GM18867 (cell line): ENCODE results near the gene CHD6.

Source experiments
- ATAC-seq: cut with Tn5 transposase; IDR thresholded peaks from one replicate; pipeline ENCODE4 v1.9.1; 2021; ENCODE audit warnings: mild to moderate bottlenecking, moderate library complexity; ENCODE audit not compliant: unreplicated experiment

The CHD6 gene

DNA sequence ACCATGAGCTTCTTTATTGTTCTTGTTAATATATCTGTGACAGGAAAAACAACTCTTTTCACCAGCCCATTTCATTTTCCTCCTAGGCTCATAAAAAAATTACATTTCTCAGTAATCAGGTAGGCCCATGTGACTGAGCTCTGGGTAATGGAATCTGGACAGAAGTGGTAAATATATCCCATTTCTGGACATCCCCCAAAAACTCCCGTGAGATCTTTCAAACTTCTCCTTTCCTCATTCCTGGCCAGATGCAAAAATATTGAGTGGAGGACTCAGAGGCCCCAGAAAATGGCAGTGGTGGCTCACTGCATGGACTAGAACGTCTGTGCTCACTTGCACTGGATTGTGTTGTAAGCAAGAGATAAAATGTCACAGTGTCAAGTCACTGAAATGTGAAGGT is 3.8 kb upstream of the CHD6 start:
- no peak for ATAC-seq

DNA sequence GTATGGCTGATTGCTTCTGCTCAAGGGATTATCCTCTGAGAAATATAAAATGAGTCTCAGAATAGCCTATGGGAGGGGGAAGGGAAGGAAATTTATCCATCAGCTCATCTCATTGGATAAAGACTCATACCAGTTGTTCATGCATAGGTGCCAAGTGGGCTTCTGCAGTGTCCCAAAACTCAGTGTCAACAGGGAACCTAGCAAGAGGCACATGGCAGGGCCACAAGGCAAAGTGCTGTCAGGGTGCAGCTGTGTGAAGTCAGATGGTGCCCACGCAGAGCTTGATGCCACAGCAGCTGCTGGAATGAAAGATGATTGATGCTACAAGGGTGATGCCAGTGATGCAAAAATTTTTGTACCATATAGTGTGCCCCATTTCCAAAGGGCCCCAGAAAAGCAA is 3.2 kb upstream of the CHD6 start:
- no peak for ATAC-seq

DNA sequence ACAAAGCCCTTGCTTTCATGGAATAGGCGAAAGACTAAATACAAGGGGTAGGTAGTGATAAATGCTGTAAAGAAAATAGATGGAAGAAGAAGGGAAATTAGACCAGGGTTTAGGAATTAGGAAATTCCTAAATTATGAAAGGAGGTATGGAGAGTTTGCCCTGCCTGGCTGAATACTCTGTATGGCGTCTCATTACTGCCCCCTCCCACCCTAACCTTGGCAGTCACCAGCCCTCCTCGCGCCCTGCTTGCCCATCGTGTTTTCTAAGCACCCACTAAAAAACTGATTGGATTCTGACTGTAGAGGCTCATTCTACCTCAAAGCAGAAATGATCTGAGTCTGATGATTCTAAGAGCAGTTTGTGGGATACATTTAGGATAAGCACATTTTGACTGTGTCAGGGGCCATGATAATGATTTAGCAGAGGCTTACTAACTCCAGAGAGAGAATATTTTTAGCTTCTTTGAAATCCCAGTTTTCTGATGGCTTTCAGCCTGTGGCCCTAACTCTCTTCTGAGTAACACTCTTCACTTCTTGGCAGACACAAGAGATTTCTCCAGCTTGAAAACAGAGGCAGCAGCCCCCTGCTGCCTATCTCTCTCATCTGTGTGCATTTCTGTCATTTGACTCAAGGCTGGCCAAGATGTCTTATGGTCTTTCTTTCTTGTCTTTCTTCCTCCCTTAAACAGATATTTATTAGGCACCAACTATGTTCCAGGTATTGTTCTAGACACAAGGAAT is 1.4 kb upstream of the CHD6 start:
- no peak for ATAC-seq

DNA sequence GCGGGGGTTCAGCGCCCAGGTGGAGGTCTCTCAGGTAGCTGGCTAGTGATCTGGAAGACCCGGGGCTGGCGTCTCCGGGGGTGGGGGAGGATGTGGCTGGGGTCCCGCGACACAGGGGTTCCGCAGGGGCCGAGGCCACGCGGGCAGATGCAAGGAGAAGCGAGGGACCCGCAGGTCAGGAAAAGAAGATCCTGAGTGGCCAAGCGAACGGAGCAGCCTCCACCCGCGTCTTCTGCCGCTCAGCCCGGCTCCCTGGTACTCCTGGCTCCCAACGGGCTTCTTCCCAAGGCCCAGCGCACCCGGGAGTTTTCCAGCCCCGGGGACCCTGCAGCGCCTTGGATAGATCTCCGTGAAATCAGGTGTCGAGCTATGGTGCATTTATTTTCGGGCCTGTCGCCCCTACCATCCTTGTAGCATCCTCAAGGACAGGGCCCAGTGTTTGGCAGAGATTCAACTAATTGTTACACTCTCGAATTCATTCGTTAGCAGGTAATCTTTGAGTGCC is 682 bp upstream of the CHD6 start:
- ATAC-seq = no peak

DNA sequence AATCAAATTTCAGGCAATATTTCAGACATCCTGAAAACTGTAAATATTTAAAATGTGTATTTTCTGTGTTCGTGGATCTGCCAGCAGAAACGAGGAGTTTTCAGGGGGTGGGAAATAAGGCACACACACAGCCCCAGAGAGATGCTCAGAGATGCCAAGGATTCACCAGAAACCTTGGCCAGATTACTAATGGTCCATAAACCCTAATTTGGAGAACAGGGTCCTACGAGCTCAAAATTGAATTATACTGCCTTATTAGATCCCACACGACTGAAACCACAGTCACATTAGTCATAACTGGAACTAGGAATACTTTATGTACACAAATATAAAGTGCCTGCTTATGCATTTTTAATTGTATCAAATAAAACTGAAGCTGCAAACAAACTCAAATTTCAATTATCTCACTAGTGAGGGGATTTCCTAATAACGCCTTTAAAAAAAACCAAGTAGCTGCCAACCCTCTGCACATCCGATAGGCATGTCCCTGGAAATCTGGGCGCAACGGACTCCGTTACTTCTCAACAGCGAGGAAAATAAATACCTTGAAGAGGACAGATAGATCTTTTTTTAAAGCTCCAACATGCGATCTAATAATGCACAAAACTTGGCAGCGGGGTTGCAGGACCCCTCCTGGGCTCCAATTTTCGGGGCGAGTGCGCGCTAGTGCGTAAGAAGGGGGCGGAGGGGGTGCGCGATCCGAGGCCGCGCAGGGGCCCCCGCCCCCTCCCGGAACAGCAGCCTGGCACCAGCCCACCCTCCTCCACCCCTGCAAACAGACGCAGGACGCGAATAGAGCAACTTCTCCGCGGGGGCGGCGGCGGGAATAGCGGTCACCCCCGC is 897 bp downstream of the CHD6 start:
- peak; percentile 12 for ATAC-seq

DNA sequence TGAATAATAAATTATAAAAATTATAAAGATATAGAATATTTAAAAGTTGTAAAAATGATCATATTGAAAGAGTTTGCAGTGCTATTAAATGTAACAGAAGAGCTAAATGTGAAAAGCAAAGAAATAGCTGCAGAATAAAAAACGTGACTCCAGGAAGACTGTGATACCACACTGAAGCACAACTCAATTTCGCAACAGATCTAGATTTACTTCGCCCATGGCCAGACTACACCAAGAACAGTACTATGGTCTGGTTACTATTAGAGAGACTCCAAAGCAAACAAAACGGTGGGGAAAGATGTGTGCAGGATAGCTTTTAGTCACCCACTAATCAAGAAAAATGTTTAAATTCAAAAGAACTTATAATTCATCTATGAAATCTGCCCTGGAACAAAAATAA is 1.9 kb downstream of the CHD6 start:
- ATAC-seq = no peak

DNA sequence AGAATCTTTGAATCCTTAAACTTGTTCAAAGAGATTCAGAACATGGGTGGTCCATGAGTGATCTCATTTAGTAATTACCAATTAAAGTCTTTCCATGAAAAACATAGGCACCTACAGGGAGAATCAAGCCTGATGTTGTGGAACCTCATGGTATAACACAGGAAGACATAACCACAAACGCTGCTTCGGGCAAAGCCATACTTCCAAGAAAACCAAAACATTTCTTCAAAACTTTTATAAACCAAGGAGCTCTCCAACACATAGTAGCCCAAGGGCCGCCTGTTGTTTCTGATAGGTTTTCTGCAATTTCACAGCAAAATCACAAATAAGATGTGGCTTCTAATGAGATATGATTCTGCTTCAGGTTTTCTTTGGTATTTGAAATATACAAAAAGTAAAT is 2.5 kb downstream of the CHD6 start:
- no peak for ATAC-seq

DNA sequence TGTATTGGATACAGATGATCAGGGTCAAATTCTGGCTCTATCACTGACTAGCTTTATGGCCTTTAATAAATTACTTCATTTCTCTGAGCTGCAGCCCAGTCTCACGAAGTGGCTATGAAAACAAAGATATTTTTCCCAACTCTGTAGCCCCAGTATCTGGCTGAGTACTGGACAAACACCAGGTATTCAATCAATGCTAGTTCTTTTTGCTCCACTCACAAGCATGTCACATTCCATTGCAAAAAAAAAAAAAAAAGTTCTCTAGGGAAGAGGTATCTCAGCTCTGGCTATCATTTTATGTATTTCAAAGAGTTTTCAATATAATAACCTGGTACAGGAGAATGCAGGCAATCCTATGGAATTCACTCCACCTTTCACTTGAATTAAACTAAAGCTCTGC is 3.1 kb downstream of the CHD6 start:
- no peak for ATAC-seq

DNA sequence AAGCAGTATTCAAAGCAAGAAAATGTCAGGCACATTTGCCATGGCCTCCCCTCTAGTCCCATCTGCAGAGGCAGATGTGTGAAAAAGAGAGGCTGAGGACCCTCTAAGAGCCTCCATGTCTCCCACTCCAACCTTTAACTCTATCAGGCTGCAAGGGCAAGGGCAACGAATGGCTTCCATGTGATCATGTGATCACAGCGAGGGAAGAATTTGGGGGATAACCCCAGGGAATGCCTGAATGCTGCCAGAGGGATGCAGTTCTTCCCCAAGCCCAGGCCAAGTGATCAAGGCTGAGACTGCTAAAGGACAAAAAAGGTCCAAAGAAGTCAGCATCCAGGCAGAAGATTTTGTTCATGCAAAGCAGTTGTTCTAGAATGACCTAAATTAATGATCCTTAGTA is 4.9 kb downstream of the CHD6 start:
- no peak for ATAC-seq

DNA sequence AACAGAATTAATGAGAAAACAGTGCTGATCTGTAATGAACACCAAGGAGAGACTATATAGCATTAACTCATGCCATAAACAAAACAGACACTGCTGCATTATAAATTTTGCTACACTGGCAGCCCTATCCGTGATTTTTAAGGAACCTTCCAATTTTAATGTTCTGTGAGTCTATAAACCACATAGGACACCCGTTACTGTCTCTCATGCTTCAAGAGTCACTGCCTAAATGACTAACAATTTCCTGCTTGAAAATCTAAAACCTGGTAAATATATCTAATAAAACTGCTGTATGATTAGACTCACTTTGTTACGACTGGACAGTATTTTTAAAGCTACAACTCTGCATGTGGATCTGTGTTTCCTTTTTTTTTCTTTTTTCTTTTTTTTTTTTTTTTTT is 8.7 kb downstream of the CHD6 start:
- no peak for ATAC-seq

DNA sequence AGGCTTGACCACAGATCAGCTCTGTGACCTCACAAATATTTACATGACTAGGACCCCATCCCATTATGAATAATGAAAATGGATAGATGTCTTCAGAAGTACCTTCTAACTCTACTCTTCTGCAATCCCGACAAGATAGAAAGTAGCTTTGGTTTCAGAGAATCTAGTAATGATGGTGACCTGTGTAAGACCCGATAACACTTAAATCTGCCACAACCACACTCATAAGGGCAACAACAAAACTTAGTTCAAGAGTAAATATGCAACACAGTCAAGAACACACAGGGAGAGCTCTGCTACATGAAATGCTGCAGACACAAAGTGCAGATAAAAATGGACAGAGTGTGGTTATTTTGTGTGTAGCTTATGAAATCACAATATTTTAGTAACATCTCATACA is 9.6 kb downstream of the CHD6 start:
- no peak for ATAC-seq

DNA sequence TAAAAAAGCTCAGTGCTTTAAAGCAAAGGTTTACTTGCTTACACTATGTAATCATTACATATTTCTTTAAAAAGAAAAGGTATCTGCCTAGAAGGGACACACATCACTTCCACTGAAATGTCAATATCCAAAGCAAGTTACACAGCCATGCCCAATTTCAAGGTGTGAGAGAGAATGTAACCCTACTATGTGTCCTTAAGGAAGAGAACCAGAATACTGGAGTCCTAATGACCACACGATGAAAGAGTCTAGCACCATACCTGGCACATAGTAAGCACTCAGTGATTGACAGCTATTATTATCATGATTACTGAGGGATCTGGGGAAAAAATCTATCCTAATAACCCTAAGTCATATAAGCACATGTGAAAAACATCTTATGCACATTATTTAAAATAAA is 10.4 kb downstream of the CHD6 start:
- ATAC-seq = no peak

DNA sequence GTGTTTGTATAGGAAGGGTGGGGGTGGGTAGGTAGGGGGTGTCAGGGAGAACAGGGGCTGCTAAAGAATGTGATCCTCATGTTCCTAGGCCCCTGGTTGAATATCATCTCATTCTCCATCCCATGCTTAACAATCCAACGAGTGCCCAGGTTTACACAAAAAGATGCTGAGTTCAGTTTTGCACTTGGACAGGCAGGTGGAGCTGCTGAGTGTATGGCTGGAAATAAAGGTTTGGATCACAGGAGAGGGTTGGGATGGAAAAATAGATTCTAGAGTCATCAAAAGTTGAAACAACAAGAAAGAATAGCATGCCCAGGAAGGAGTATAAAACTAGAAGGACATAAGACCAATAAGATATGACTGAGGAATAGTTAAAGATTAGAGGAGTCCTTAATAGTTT is 14.2 kb downstream of the CHD6 start:
- no peak for ATAC-seq

DNA sequence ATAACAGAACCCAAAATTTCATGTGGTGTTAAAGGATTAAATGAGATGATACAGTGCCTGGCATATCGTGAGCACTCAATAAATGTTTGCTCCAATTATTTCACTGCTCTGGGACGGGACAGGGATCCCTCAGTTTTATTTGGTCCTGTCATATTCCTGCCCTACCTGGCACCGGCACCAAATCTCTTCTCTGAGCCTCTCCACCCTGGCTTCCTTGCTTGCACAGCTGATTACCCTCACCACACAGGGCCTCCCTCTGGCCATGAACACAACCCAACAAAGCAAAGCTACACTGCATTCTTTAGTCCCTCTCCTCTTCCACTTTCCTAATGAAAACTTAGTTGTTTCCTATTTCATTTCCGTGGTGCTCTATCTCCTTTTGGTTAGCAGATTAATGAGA is 16.4 kb downstream of the CHD6 start:
- no peak for ATAC-seq

DNA sequence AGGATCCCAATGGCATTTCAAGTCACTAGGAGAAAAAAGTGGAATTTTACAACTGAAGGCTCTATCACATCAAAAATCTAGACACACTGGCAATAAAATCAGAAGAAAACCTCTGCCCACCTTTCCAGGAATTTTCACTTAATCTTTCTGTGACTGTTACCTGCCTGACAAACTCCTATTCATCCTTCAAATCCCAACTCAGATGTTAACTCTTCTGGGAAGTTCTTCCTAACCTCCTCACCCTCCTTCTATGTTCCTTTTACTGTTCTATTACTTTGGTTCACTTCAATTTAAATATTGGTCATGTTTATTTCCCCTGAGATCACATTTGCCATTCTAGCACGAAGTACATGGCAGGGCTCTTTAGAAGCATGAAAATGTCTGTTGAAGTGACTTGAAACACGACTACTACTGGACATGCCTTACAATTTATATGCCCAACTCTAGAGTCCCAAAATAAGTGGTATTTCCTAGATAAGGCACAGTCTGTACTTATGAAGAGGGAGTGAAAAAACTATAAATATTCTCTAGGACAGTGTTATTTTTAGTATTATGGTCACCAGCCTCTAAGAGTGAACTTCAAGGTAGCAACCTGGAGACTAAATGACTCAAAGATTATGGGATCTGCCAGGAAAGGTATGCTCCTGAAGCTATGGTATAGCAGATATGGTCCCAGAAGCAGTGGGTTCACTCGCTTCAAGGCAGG is 17.1 kb downstream of the CHD6 start:
- no peak for ATAC-seq

DNA sequence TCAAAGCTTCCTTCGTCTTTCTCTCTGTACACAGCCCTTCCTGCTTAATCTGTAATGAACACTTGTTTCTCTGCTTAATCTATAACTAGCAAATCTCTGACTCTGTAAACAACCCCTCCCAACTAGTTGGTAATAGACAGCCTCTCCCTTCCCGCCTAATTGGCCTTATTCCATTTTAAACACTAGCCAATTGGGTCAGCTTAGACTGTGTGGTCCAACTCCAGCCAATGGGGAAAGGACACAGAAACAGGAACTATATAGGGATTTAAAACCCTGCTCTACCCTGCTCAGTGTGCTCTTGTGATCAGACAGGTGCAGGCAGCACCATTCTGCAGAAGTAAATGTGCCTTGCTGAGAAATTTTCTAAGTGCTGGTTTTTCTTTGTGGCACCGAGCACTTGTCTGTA is 18.5 kb downstream of the CHD6 start:
- ATAC-seq = no peak

DNA sequence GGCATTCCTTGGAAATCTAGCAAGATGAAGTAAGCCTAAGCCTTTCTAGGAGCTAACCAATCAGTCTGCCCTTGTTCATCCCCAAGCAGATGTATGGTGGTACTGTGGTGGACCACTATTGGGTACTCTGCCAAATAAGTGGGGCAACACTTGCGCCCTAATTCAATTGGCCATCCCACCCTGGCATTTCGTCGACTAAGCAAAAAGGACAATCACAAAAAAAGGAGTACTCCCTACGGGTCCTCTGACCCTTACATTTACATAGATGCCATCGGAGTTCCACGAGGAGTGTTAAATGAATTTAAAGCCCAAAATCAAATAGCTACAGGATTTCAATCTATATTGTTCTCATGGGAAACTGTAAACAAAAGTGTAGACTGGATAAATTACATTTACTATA is 19.5 kb downstream of the CHD6 start:
- ATAC-seq = no peak

DNA sequence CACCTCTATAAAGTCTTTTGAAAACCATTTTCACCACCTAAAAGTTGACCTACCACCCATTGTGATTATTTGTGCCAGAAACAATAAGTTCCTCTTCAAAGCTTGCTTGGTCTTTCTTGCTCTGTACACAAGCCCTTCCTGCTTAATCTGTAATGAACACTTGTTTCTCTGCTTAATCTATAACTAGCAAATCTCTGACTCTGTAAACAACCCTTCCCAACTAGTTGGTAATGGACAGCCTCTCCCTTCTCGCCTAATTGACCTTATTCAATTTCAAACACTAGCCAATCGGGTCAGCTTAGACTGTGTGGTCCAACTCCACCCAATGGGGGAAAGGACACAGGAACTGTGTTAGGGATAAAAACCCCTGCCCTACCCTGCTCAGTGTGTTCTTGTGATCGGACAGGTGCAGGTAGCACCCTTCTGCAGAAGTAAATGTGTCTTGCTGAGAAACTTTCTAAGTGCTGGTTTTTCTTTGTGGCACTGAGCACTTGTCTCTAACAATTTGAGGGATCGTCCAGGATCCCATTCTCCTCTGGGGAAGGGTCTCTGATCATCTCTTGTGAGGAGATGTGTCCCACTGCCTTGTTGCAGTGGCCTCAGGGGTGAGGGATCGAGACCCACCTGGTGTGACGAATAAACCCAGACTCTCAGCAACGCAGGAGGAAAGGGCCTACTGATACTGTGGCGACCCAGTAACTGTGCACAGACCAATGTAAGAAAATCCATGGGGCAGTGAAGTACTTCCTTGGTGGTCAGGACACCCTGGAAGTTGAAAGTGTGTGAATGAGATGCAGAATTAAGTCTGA is 23.5 kb downstream of the CHD6 start:
- no peak for ATAC-seq

DNA sequence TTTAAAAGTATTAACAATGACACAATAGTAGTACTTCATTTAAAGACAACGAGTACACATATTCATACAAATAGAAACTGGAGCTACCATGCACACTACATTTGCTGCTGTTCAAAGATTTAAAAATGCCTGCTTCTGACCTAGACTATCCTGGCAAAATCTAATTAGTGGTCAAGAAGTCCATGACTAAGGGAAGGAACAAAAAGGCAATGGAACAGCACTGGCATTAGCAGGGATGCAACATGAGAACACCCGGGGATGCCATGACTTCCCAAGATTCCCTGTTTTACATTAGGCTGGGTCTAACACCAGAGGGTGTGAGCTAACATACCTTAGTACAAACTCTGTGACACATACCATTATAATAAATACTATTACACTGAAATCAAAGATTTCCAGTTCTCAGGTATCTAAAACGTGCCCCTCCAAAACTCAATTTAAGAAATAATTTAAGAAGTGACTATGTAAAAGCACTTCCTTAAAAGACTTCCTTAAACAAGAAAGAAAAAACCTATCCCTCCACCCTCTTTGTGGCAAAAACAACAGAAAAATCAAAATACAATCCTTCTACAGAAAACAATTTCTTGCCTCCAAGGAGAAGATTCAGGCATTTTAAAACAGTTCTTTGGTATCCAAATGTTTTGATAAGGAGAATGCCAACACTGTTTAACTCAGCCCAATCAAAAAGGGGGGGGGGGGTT is 25.5 kb downstream of the CHD6 start:
- ATAC-seq = no peak

DNA sequence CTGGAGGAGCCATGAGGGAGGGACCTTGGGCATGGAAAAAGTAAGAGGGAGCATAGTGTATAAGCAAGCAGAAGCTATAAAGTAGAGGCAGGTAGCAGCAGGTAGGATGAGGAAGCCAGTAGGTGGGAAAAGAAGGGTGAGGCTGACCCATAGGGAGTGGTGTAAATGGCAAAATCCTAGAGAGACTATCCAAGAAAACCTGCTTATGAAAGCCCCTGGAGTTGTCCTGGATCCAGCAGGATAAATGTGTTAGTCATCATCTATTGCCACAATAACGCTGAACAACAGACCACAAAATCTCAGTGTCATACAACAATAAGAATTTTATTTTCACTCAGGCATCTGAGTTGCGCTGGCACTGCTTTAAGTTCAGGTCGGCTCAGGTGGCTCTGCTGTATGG is 30.2 kb downstream of the CHD6 start:
- no peak for ATAC-seq
